Ovary (tissue), 9 donors: Measurements from ENCODE around the gene COL13A1. TPM values are rescaled to one million over a fixed set of nuclear protein-coding genes. Genes with fewer than 3 reads are reported as not detected.
A peak's percentile ranks its signal among the peaks of the same experiment; 100 is the strongest.

Source experiments
- DNase-seq, 5 donors: peaks; one replicate each; pipeline ENCODE4 v3.0.0-alpha.2; 2019 to 2020
- H3K27ac ChIP-seq, 2 donors: fragments of 200-600 bp; one replicate each; pipeline versions ENCODE4 v1.5.1 to v1.8.0; 2019 to 2022
- H3K27me3 ChIP-seq: fragments of 200-600 bp; one replicate; pipeline ENCODE4 v1.8.0; 2022
- H3K36me3 ChIP-seq: fragments of 200-600 bp; sonication (generic); one replicate; pipeline ENCODE4 v1.5.1; 2019
- H3K4me1 ChIP-seq: one replicate; pipeline ENCODE4 v1.8.1; 2013; ENCODE audit warnings: mild to moderate bottlenecking, moderate library complexity; ENCODE audit not compliant: insufficient read depth
- H3K4me3 ChIP-seq: fragments of 200-600 bp; sonication (generic); one replicate; pipeline ENCODE4 v1.5.1; 2017
- H3K9me3 ChIP-seq, 2 donors: fragments of 200-600 bp in 1 of 2; sonication (generic) in 1 of 2; one replicate each; pipeline versions ENCODE4 v1.5.1 to v1.8.1; 2013 to 2019; ENCODE audit warnings: mild to moderate bottlenecking in 1 of 2, moderate library complexity in 1 of 2
- CTCF ChIP-seq, 3 donors: fragments of 450-650 bp in 2 of 3; fragments of 200-600 bp in 1 of 3; IDR thresholded peaks; one replicate each; pipeline versions ENCODE4 v1.5.1 to v1.8.0; 2016 to 2022; ENCODE audit warnings: antibody characterized with exemption in 3 of 3, mild to moderate bottlenecking in 1 of 3
- EP300 ChIP-seq: sonication (generic); formaldehyde crosslinking; IDR thresholded peaks from one replicate; pipeline ENCODE4 v1.6.1; 2017; ENCODE audit warnings: antibody characterized with exemption
- POLR2A ChIP-seq: fragments of 450-650 bp; IDR thresholded peaks from one replicate; pipeline ENCODE4 v1.6.1; 2017; ENCODE audit warnings: antibody characterized with exemption, mild to moderate bottlenecking, moderate library complexity
- whole genome bisulfite sequencing, 3 donors: extraction: QIAGEN DNeasy Blood & Tissue Kit in 1 of 3; methylation state at CpG; one replicate each; pipeline versions ENCODE4 v1.1.5 to v1.1.7; 2013 to 2017; 5-methylcytosine and 5-hydroxymethylcytosine counted together
- intact Hi-C, 4 donors: fragments of 100-400 bp; cut with DNase I; formaldehyde crosslinking; loops; one replicate each; pipeline versions ENCODE4 v1.11.0 to v1.15.1; 2022 to 2023
- polyA plus RNA-seq, 2 donors: library from polyadenylated mRNA; stranded (reverse); fragments of 200-250 nt in 1 of 2; fragments of 350-450 nt in 1 of 2; fragmentation: Illumina TruSeq in 1 of 2; extraction: RNeasy Lipid Tissue Mini Kit (QIAGEN cat#74804) in 1 of 2; gene quantifications; one replicate each; pipeline ENCODE4 v1.2.3, GENCODE V29; 2013 to 2014
- total RNA-seq, 7 donors: library from RNA; depleted of rRNA in 2 of 7; stranded (reverse); fragments of >200 nt in 2 of 7; fragmentation: NEBNext Ultra II Directional in 3 of 7; extraction: Animal tissue kit (Norgen Biotek cat#: 25700) in 3 of 7; gene quantifications; one replicate each; pipeline versions ENCODE4 v1.1.0 to v1.2.4, GENCODE V29; 2016 to 2023
- donor health status: DM: no; HTN: no; CAD: no; lungs with moderate emphysema.
- donor health status: DM: no; HTN: no; CAD: no.
- donor health status: Bipolar disorder and iron deficiency.
- donor health status: DM: yes; HTN: yes; CAD: no.
- donor health status: DM: no; HTN: no; CAD: no.
- donor health status: DM: yes; HTN: yes; CAD: no.

The COL13A1 gene
- total and polyA plus RNA-seq, 9 donors: 0.48 to 3.1 (median 1.1) TPM

- intact Hi-C loops: no loop called here
- no peak overlapping the region for H3K4me3 ChIP-seq
- H3K9me3 ChIP-seq: no peaks in the 10 kb centered on the region
- H3K27ac ChIP-seq: no peak overlapping the region
- H3K36me3 ChIP-seq: no peaks in the 10 kb centered on the region
- no peak for DNase-seq
- WGBS, 3 donors: 87 to 97% (median 91%) methylated on average over 4 of the region's 4 CpGs
- TF ChIP-seq EP300 (no peak), POLR2A (no peak), CTCF (IDR thresholded peaks at IDR 0.05) (no peak)
- no peaks in the 10 kb centered on the region for H3K27me3 ChIP-seq
- H3K4me1 ChIP-seq: peaks cover 3% of the 10 kb centered on the region
Measured at GRCh38 chr10:69875856-69876255, 74.2 kb downstream of the COL13A1 start.

DNA sequence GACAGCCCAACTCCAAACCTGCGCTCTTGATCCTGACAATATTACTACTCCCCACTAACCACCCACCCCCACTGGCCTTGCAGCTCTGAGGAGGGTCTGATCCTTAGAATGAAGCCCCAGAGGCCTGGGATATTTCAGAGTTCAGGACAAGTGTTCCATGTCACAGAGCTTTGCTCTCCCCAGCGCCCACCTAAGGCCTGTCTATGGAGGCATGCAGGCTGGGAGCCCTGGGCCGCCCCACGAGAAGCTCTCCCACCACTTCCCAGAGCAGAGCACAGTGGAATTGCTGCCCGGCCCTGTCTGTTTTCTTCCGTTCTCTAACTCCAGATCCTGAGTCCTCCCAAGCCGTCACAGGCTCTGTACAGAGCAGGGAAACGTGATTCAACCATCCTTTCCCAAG is 74.6 kb downstream of the COL13A1 start:
- intact Hi-C loops: no loop called here
- H3K4me1 ChIP-seq: peaks cover 4% of the 10 kb centered on the region
- 92 to 98% (median 94%) methylated on average over 8 of the region's 8 CpGs for WGBS, 3 donors
- H3K9me3 ChIP-seq: no peaks in the 10 kb centered on the region
- no peaks in the 10 kb centered on the region for H3K27me3 ChIP-seq
- no peak overlapping the region for H3K4me3 ChIP-seq
- TF ChIP-seq EP300 (no peak), CTCF (IDR thresholded peaks at IDR 0.05) (no peak), POLR2A (no peak)
- no peak for DNase-seq
- no peaks in the 10 kb centered on the region for H3K36me3 ChIP-seq
- H3K27ac ChIP-seq: no peak overlapping the region

GRCh38 chr10:69876931-69877330 is 75.2 kb downstream of the COL13A1 start:
- intact Hi-C loops: no loop called here
- no peak overlapping the region for H3K27ac ChIP-seq
- peaks cover 4% of the 10 kb centered on the region for H3K4me1 ChIP-seq
- no peak for DNase-seq
- no peak overlapping the region for H3K4me3 ChIP-seq
- H3K27me3 ChIP-seq: no peaks in the 10 kb centered on the region
- no peaks in the 10 kb centered on the region for H3K36me3 ChIP-seq
- 95% methylated on average over 3 of the region's 3 CpGs for WGBS, 3 donors
- no peaks in the 10 kb centered on the region for H3K9me3 ChIP-seq
- TF ChIP-seq EP300 (no peak), CTCF (IDR thresholded peaks at IDR 0.05) (no peak), POLR2A (no peak)

DNA sequence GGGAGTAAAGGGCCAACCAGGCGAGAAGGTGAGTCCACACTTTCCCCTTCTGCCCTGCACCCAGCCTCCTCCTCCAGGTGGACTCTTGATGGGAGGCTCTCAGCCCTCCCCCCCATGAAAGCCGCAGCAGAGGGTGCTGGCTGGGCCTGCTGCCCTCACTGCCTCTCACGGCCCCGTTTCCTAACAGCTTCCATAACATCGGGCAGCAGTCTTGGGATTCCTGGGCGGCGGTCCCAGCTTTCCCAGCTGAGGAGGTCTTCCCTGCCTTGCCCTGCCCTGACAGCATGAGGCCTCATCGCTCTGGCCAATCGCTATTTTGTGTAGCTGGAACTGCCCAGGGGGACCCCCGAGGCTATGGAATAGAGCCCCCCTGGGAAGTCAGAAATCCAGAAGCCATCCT is 76.3 kb downstream of the COL13A1 start:
- Histone ChIP-seq H3K4me3 (no peak overlapping the region), H3K4me1 (peaks cover 4% of the 10 kb centered on the region)
- intact Hi-C loops: no loop called here

More for the DNA sequence above, 76.3 kb downstream of the COL13A1 start:
- Histone ChIP-seq H3K36me3 (no peaks in the 10 kb centered on the region), H3K27ac (no peak overlapping the region), H3K27me3 (no peaks in the 10 kb centered on the region), H3K9me3 (no peaks in the 10 kb centered on the region)
- peak in 4 of 5 donors; percentile 37 to 78 (median 47) for DNase-seq
- 29 to 39% (median 29%) methylated on average over 10 of the region's 10 CpGs for WGBS, 3 donors
- TF ChIP-seq EP300 (no peak), CTCF (IDR thresholded peaks at IDR 0.05) (no peak), POLR2A (no peak)
